Fibroblast of lung (primary cell): ENCODE data around the gene IL34. TPM values are rescaled to one million over a fixed set of nuclear protein-coding genes. Genes with fewer than 3 reads are reported as not detected.
A peak's percentile ranks its signal among the peaks of the same experiment; 100 is the strongest.

Experiments
- DNase-seq, 2 donors: peaks; one replicate each; pipeline versions ENCODE4 v3.0.0 to v3.0.0-alpha.2; 2010; ENCODE audit warnings: low read depth in 2 of 2
- H2AFZ ChIP-seq: 2 replicates; pipeline ENCODE4 v1.5.1; 2012; ENCODE audit warnings: low read length, control low read depth, inconsistent platforms
- H3K27ac ChIP-seq: 2 replicates; pipeline ENCODE4 v1.5.1; 2011; ENCODE audit warnings: low read length, control low read depth; ENCODE audit not compliant: insufficient read depth
- H3K27me3 ChIP-seq: 2 replicates; pipeline ENCODE4 v1.5.1; 2011; ENCODE audit warnings: mild to moderate bottlenecking, low read length; ENCODE audit not compliant: control insufficient read depth, insufficient read depth
- H3K36me3 ChIP-seq: 2 replicates; pipeline ENCODE4 v1.5.1; 2011; ENCODE audit warnings: low read length; ENCODE audit not compliant: control insufficient read depth, insufficient read depth
- H3K4me1 ChIP-seq: 2 replicates; pipeline ENCODE4 v1.5.1; 2011; ENCODE audit warnings: low read length; ENCODE audit not compliant: control insufficient read depth, insufficient read depth; ENCODE audit errors: extremely low read depth
- H3K4me2 ChIP-seq: 2 replicates; pipeline ENCODE4 v1.5.1; 2011; ENCODE audit warnings: low read length, control low read depth; ENCODE audit not compliant: insufficient read depth; ENCODE audit errors: extremely low read depth
- H3K4me3 ChIP-seq, 4 experiments: fragments of 200-600 bp in 1 of 4; sonication (generic) in 1 of 4; replicated peaks in 1 of 4; 2 replicates each; pipeline ENCODE4 v1.5.1; 2011 to 2016; ENCODE audit warnings: low read length in 4 of 4, low read depth in 3 of 4, mild to moderate bottlenecking in 3 of 4, control low read depth in 2 of 4, inconsistent platforms in 1 of 4, mixed read lengths in 1 of 4; ENCODE audit not compliant: insufficient read depth in 1 of 4; ENCODE audit errors: control extremely low read depth in 1 of 4
- H3K79me2 ChIP-seq: 2 replicates; pipeline ENCODE4 v1.5.1; 2012; ENCODE audit warnings: mild to moderate bottlenecking, low read length, inconsistent platforms; ENCODE audit not compliant: control insufficient read depth, insufficient read depth
- H3K9ac ChIP-seq: 2 replicates; pipeline ENCODE4 v1.5.1; 2011; ENCODE audit warnings: mild to moderate bottlenecking, low read length, control low read depth; ENCODE audit not compliant: insufficient read depth
- H3K9me3 ChIP-seq: 2 replicates; pipeline ENCODE4 v1.5.1; 2012; ENCODE audit warnings: low read depth, low read length; ENCODE audit not compliant: control insufficient read depth, insufficient read depth
- H4K20me1 ChIP-seq: 2 replicates; pipeline ENCODE4 v1.5.1; 2011; ENCODE audit warnings: low read length; ENCODE audit not compliant: control insufficient read depth, insufficient read depth; ENCODE audit errors: extremely low read depth
- CTCF ChIP-seq, 2 donors: IDR thresholded peaks in 1 of 2; conservative IDR thresholded peaks in 1 of 2; 1 replicate in 1 of 2; 2 replicates in 1 of 2; pipeline ENCODE4 v1.5.1; 2011 to 2012; ENCODE audit warnings: low read length in 2 of 2, control low read depth in 1 of 2, inconsistent platforms in 1 of 2, low read depth in 1 of 2, mild to moderate bottlenecking in 1 of 2
- EZH2 ChIP-seq: IDR thresholded peaks from 2 replicates; pipeline ENCODE4 v1.5.1; 2012; ENCODE audit warnings: low read length, control low read depth, mild to moderate bottlenecking; ENCODE audit errors: missing control alignments
- polyA plus RNA-seq, 2 donors: library from polyadenylated mRNA; depleted of rRNA in 1 of 2; stranded (reverse) in 1 of 2; unstranded in 1 of 2; fragments of >200 nt; gene quantifications; 2 replicates each; pipeline ENCODE4 v1.2.1, GENCODE V29; 2011 to 2012; ENCODE audit warnings: missing spikeins in 1 of 2
- total RNA-seq: library from RNA; depleted of rRNA; stranded (reverse); fragments of >200 nt; gene quantifications from 2 replicates; pipeline ENCODE4 v1.2.1, GENCODE V29; 2014

IL34 gene
- total and polyA plus RNA-seq, 2 donors (not counting 1 experiment from before 2014, with no cell fraction given), result 0.45 to 5.4 TPM

DNA sequence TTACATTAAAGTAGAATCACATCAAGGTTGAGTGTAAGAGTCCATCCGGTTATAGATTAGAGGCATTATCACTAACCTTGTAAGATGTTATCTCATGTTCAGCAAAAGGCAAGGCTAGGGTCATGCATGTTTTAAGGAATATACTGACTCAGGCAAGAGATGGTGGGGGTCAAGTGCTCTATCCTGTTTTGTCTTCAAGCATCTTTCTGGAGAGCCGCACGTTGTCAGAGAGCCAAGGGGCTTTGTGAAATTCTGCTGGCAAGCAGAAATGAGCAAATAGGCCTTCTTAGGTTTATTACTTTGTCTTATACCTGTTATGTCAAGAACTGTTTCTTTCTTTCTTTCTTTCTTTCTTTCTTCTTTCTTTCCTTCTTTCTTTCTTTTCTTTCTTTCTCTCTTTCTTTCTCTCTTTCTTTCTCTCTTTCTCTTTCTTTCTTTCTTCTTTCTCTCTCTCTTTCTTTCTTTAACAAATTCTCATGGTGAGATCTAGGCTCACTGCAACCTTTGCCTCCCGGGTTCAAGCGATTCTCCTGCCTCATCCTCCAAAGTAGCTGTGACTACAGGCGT is 47.3 kb upstream of the IL34 start:
- Histone ChIP-seq H3K27me3 (no peaks in the 10 kb centered on the region), H3K27ac (no peak overlapping the region), H3K4me1 (no peaks in the 10 kb centered on the region), H3K79me2 (no peaks in the 10 kb centered on the region), H2AFZ (no peak overlapping the region), H3K4me3 (no peak overlapping the region), H3K36me3 (no peaks in the 10 kb centered on the region), H3K9ac (no peak overlapping the region), H4K20me1 (no peaks in the 10 kb centered on the region), H3K4me2 (no peak overlapping the region), H3K9me3 (no peaks in the 10 kb centered on the region)
- DNase-seq, result no peak
- TF ChIP-seq EZH2, result no peak
- TF ChIP-seq CTCF (conservative IDR thresholded peaks at IDR 0.05 in 1 of 2, IDR thresholded peaks at IDR 0.05 in 1 of 2; ENCODE audit: low read depth in 1 of 2, low read length in 2 of 2), result no peak

DNA sequence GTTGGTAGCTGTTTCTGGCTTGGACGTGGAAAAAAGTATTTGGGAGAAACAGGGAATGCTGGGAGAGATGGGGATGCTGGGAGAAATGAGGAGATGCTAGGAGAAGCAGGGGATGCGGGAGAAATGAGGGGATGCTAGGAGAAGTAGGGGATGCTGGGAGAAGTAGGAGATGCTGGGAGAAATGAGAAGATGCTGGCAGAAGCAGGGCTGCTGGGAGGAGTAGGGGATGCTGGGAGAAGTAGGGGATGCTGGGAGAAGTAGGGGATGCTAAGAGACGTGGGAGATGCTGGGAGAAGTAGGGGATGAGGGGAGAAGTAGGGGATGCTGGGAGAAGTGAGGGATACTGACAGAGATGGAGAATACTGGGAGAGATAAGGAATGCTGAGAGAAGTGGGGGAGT is 45.6 kb upstream of the IL34 start:
- no peaks in the 10 kb centered on the region for H3K79me2 ChIP-seq
- no peaks in the 10 kb centered on the region for H3K9me3 ChIP-seq
- no peak overlapping the region for H3K9ac ChIP-seq
- DNase-seq, result no peak
- H3K27ac ChIP-seq, result no peak overlapping the region
- no peak overlapping the region for H3K4me2 ChIP-seq
- no peaks in the 10 kb centered on the region for H3K4me1 ChIP-seq
- no peaks in the 10 kb centered on the region for H3K36me3 ChIP-seq
- H2AFZ ChIP-seq, result no peak overlapping the region
- H3K27me3 ChIP-seq, result no peaks in the 10 kb centered on the region
- no peak overlapping the region for H3K4me3 ChIP-seq
- no peak for TF ChIP-seq EZH2
- TF ChIP-seq CTCF (conservative IDR thresholded peaks at IDR 0.05 in 1 of 2, IDR thresholded peaks at IDR 0.05 in 1 of 2; ENCODE audit: low read depth in 1 of 2, low read length in 2 of 2), result no peak
- no peaks in the 10 kb centered on the region for H4K20me1 ChIP-seq

- Histone ChIP-seq H3K4me2 (no peak overlapping the region), H3K4me1 (no peaks in the 10 kb centered on the region), H3K36me3 (no peaks in the 10 kb centered on the region), H3K27me3 (no peaks in the 10 kb centered on the region), H3K27ac (no peak overlapping the region), H3K9ac (no peak overlapping the region), H3K4me3 (no peak overlapping the region), H3K79me2 (no peaks in the 10 kb centered on the region), H3K9me3 (no peaks in the 10 kb centered on the region), H2AFZ (no peak overlapping the region), H4K20me1 (no peaks in the 10 kb centered on the region)
- DNase-seq, result peak; percentile 28 to 68
- TF ChIP-seq CTCF (conservative IDR thresholded peaks at IDR 0.05 in 1 of 2, IDR thresholded peaks at IDR 0.05 in 1 of 2; ENCODE audit: low read depth in 1 of 2, low read length in 2 of 2), result no peak
- TF ChIP-seq EZH2, result no peak
Measured at GRCh38 chr16:70601576-70602575, 44.5 kb upstream of the IL34 start.
